Progenitor cell of endocrine pancreas (in vitro differentiated cells): ENCODE data around the gene HIRA. TPM values are rescaled to one million over a fixed set of nuclear protein-coding genes. Genes with fewer than 3 reads are reported as not detected.
"Not testable (repeated sequence)": the region's sequence is repeated elsewhere in the genome, so short reads cannot be mapped to it uniquely, and the experiment has no call there.

Experiments used
- DNase-seq: peaks from one replicate; pipeline ENCODE4 v3.0.0; 2021; ENCODE audit warnings: low spot score; ENCODE audit not compliant: unreplicated experiment
- H3K27ac Mint-ChIP-seq: 2 replicates; pipeline ENCODE4 v1.8.0; 2021; ENCODE audit warnings: mild to moderate bottlenecking, moderate library complexity, mixed read lengths
- H3K27me3 Mint-ChIP-seq: 2 replicates; pipeline ENCODE4 v1.8.0; 2021; ENCODE audit warnings: mixed read lengths
- H3K36me3 Mint-ChIP-seq: 2 replicates; pipeline ENCODE4 v1.8.0; 2022; ENCODE audit warnings: mixed read lengths; ENCODE audit not compliant: insufficient read depth
- H3K4me1 Mint-ChIP-seq: 2 replicates; pipeline ENCODE4 v1.8.0; 2021; ENCODE audit warnings: low read depth, mixed read lengths
- H3K4me3 Mint-ChIP-seq: 2 replicates; pipeline ENCODE4 v1.8.0; 2021; ENCODE audit warnings: low read depth, mild to moderate bottlenecking, moderate library complexity, mixed read lengths
- H3K9me3 Mint-ChIP-seq: 2 replicates; pipeline ENCODE4 v1.8.0; 2021; ENCODE audit warnings: low read depth, mixed read lengths
- CTCF ChIP-seq: fragments of 200-600 bp; sonication (generic); IDR thresholded peaks from one replicate; pipeline ENCODE4 v1.5.0; 2021; ENCODE audit warnings: antibody characterized with exemption, mild to moderate bottlenecking; ENCODE audit not compliant: unreplicated experiment
- total RNA-seq: library from RNA; stranded (reverse); gene quantifications from 2 replicates; pipeline ENCODE4 v1.2.1, GENCODE V29; 2021

Gene HIRA
- total RNA-seq, 1 donor from 2014 or later, result 45.3 TPM

- H3K9me3 Mint-ChIP-seq, result peaks cover 30% of the 10 kb centered on the region
- H3K27me3 Mint-ChIP-seq, result no peaks in the 10 kb centered on the region
- TF ChIP-seq CTCF, result no peak
These were observed 112.3 kb downstream of the HIRA start for GRCh38 chr22:19319281-19319680.

DNA sequence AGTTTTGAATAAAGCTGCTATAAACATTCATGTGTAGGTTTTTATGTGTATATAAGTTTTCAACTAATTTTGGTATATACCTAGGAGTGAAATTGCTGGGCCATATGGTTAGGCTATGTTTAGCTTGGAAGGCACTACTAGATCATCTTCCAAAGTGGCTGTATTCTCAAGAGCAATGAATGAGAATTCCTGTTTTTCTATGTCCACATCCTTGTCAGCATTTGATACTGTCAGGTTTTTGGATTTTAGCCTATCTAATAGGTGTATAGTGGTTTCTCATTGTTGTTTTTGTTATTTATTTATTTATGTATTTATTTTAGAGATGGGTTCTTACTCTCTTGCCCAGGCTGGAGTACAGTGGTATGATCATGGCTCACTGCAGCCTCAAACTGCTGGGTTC is 113.7 kb downstream of the HIRA start:
- Mint-ChIP-seq H3K27me3 (no peaks in the 10 kb centered on the region), H3K4me1 (no peaks in the 10 kb centered on the region), H3K27ac (no peak overlapping the region), H3K9me3 (peaks cover 33% of the 10 kb centered on the region), H3K36me3 (peaks cover 13% of the 10 kb centered on the region), H3K4me3 (no peak overlapping the region)
- DNase-seq, result no peak
- TF ChIP-seq CTCF, result no peak

More at GRCh38 chr22:19319281-19319680, 112.3 kb downstream of the HIRA start:
- H3K27ac Mint-ChIP-seq, result no peak overlapping the region
- no peak overlapping the region for H3K4me3 Mint-ChIP-seq
- DNase-seq, result no peak
- no peaks in the 10 kb centered on the region for H3K4me1 Mint-ChIP-seq
- H3K36me3 Mint-ChIP-seq, result peaks cover 12% of the 10 kb centered on the region

GRCh38 chr22:19307872-19308271 is 123.7 kb downstream of the HIRA start:
- Mint-ChIP-seq H3K4me1 (no peaks in the 10 kb centered on the region), H3K36me3 (no peaks in the 10 kb centered on the region), H3K27ac (no peak overlapping the region), H3K4me3 (no peak overlapping the region), H3K27me3 (no peaks in the 10 kb centered on the region), H3K9me3 (peaks cover 4% of the 10 kb centered on the region)
- no peak for DNase-seq
- TF ChIP-seq CTCF, result no peak

GRCh38 chr22:19306535-19306934 is 125.0 kb downstream of the HIRA start:
- not testable (repeated sequence) for H3K9me3 Mint-ChIP-seq, H3K4me1 Mint-ChIP-seq, H3K4me3 Mint-ChIP-seq, H3K27ac Mint-ChIP-seq, H3K27me3 Mint-ChIP-seq, DNase-seq, H3K36me3 Mint-ChIP-seq

DNA sequence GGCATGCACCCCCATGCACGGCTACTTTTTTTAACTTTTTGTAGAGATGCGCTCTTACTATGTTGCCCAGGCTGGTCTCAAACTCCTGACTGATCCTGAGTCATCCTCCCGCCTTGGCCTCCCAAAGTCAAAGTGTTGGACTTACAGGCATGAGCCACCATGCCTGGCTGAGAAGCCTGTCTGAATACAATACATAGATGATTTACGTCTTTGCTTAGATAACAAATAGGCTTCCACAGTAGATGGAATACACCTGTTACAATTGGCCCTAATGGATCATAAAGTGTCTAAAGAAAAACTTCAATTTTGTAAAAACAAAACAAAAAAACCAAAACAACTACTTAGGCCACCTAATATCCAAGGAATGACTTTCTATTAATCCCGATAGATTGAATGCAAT is 127.0 kb downstream of the HIRA start:
- DNase-seq, result no peak
- Mint-ChIP-seq H3K9me3 (peaks cover 4% of the 10 kb centered on the region), H3K4me3 (no peak overlapping the region), H3K4me1 (no peaks in the 10 kb centered on the region), H3K27ac (no peak overlapping the region), H3K27me3 (no peaks in the 10 kb centered on the region), H3K36me3 (no peaks in the 10 kb centered on the region)
- no peak for TF ChIP-seq CTCF

DNA sequence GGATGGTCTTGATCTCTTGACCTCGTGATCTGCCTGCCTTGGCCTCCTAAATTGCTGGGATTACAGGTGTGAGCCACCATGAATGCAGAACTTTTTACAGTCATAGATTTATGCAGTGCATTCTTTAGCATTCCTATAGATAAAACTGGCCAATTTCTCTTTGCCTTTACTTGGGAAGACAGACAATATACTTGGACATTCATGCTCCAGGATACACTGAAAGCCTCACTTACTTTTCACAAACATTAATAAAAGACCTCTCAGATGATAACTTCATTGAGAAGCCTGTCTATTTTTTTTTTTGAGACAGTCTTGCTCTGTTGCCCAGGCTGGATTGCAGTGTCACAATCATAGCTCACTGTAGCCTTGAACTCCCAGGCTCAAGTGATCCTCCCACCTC is 127.7 kb downstream of the HIRA start:
- H3K4me1 Mint-ChIP-seq, result no peaks in the 10 kb centered on the region
- no peak overlapping the region for H3K4me3 Mint-ChIP-seq
- H3K9me3 Mint-ChIP-seq, result peaks cover 4% of the 10 kb centered on the region
- TF ChIP-seq CTCF, result no peak
- DNase-seq, result no peak
- no peaks in the 10 kb centered on the region for H3K27me3 Mint-ChIP-seq
- no peaks in the 10 kb centered on the region for H3K36me3 Mint-ChIP-seq
- H3K27ac Mint-ChIP-seq, result no peak overlapping the region
